ENCODE measurements around the gene GZMB. TPM values are rescaled to one million over a fixed set of nuclear protein-coding genes. Genes with fewer than 3 reads are reported as not detected.

Gene GZMB
- total RNA-seq, 1 donor from 2014 or later = not detected

DNA sequence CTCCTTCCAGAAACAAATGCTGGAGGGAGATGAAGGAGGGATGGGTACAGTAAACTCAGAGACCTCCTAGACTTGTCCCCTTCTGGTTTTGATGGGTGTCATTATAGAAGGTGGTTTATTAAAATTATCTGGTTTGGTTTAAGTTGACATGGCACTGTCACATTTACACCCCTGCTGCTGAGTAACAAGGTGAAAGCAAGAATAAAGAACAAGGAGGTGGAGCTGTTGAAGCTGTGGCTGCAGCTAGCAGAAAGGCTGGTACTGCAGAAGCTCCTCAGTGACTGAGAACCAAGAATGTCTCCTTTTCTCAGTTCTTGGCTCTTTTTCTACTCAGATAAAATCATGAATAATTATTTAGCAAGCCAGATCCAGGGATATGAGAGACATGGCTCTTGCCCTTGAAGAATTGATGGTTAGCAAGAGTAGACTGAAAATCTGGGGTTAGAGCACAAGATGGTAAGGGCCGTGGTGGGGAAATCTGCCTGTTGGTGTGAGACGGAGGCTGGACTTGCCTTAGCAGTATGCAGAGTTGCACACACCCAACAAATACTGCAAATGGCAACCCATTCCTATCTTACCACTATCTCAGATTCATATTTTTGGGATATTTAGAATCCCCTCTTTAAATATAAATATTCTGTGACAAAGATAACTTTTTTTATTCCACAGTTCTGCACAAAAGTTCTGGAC lies 24.2 kb downstream of the GZMB start, which contains the start of gene GZMH:
TSS of gene GZMH (minus strand) at position 31 of the 690 bp plus-strand sequence. CDS start 72 bp downstream, outside the sequence.
- Histone ChIP-seq H4K20me1 (ENCODE audit: insufficient read depth, low read length) (no peaks in the 10 kb centered on the region), H3K27ac (ENCODE audit: low read depth, low read length) (no peak within 1 kb of the TSS), H3K9ac (ENCODE audit: low read length) (no peak within 1 kb of the TSS), H2AFZ (ENCODE audit: low read depth, low read length) (no peak within 1 kb of the TSS), H3K79me2 (ENCODE audit: insufficient read depth, low read length) (no peaks in the 10 kb centered on the region), H3K27me3 (ENCODE audit: insufficient read depth, low read length) (no peaks in the 10 kb centered on the region), H3K4me1 (ENCODE audit: insufficient read depth, low read length) (no peaks in the 10 kb centered on the region), H3K4me3 (ENCODE audit: insufficient read depth, low read depth, low read length) (no peak within 1 kb of the TSS), H3K9me3 (ENCODE audit: insufficient read depth, low read depth, low read length) (peaks cover 7% of the 10 kb centered on the region), H3K4me2 (ENCODE audit: low read length) (no peak within 1 kb of the TSS), H3K36me3 (ENCODE audit: insufficient read depth, low read length) (no peaks in the 10 kb centered on the region)
- TF ChIP-seq EZH2 (IDR thresholded peaks at IDR 0.05; ENCODE audit: insufficient read depth, low read length) = no peak
- no peak for TF ChIP-seq CTCF (IDR thresholded peaks at IDR 0.05; ENCODE audit: insufficient read depth, low read depth, low read length)
- Mint-ChIP-seq H3K36me3 (ENCODE audit: low read depth, unreplicated experiment) (no peaks in the 10 kb centered on the region), H3K27ac (ENCODE audit: unreplicated experiment) (no peak within 1 kb of the TSS), H3K4me3 (ENCODE audit: unreplicated experiment) (no peak within 1 kb of the TSS), H3K9me3 (ENCODE audit: unreplicated experiment) (no peaks in the 10 kb centered on the region), H3K4me1 (ENCODE audit: low read depth, unreplicated experiment) (no peaks in the 10 kb centered on the region), H3K27me3 (ENCODE audit: low read depth, unreplicated experiment) (peaks cover 32% of the 10 kb centered on the region)
- FAIRE-seq (no peak), DNase-seq (ENCODE audit: low read depth) (no peak)

GRCh38 chr14:24607635-24608514 lies 26.1 kb downstream of the GZMB start:
- DNase-seq (ENCODE audit: low read depth) = no peak
- no peak for FAIRE-seq
- no peak overlapping the region for H3K27ac ChIP-seq (ENCODE audit: low read depth, low read length)
- TF ChIP-seq EZH2 (IDR thresholded peaks at IDR 0.05; ENCODE audit: insufficient read depth, low read length) = no peak
- Mint-ChIP-seq H3K27me3 (ENCODE audit: low read depth, unreplicated experiment) (peaks cover 29% of the 10 kb centered on the region), H3K4me1 (ENCODE audit: low read depth, unreplicated experiment) (no peaks in the 10 kb centered on the region), H3K27ac (ENCODE audit: unreplicated experiment) (no peak overlapping the region), H3K4me3 (ENCODE audit: unreplicated experiment) (no peak overlapping the region), H3K9me3 (ENCODE audit: unreplicated experiment) (no peaks in the 10 kb centered on the region), H3K36me3 (ENCODE audit: low read depth, unreplicated experiment) (no peaks in the 10 kb centered on the region)
- no peak overlapping the region for H3K4me3 ChIP-seq (ENCODE audit: insufficient read depth, low read depth, low read length)
- H4K20me1 ChIP-seq (ENCODE audit: insufficient read depth, low read length) = no peaks in the 10 kb centered on the region
- H3K4me1 ChIP-seq (ENCODE audit: insufficient read depth, low read length) = no peaks in the 10 kb centered on the region
- H3K4me2 ChIP-seq (ENCODE audit: low read length) = no peak overlapping the region
- no peaks in the 10 kb centered on the region for H3K27me3 ChIP-seq (ENCODE audit: insufficient read depth, low read length)
- no peak overlapping the region for H3K9ac ChIP-seq (ENCODE audit: low read length)
- peaks cover 5% of the 10 kb centered on the region for H3K9me3 ChIP-seq (ENCODE audit: insufficient read depth, low read depth, low read length)
- H2AFZ ChIP-seq (ENCODE audit: low read depth, low read length) = no peak overlapping the region
- no peaks in the 10 kb centered on the region for H3K36me3 ChIP-seq (ENCODE audit: insufficient read depth, low read length)
- H3K79me2 ChIP-seq (ENCODE audit: insufficient read depth, low read length) = no peaks in the 10 kb centered on the region

DNA sequence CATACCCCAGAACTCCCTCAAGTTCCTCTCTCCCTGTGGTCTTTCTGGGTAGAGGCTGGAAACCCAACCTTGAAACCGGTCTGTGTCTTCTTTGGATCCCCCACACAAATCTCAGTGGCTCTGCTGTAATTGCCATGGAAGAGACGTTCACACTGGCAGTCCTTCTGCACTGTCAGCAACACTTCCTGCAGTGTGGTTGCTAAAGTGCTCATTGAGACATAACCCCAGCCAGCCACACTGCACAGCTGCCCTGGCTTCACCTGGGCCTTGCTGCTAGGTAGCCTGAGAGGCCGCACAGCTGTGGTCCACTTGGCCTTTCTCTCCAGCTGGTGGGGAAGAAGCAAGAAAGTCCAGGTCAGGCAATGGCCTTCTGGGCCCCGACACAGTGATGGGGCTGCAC lies 26.9 kb downstream of the GZMB start:
- FAIRE-seq (no peak), DNase-seq (ENCODE audit: low read depth) (no peak)
- Mint-ChIP-seq H3K4me1 (ENCODE audit: low read depth, unreplicated experiment) (no peaks in the 10 kb centered on the region), H3K4me3 (ENCODE audit: unreplicated experiment) (no peak overlapping the region), H3K27me3 (ENCODE audit: low read depth, unreplicated experiment) (peaks cover 29% of the 10 kb centered on the region), H3K9me3 (ENCODE audit: unreplicated experiment) (no peaks in the 10 kb centered on the region), H3K27ac (ENCODE audit: unreplicated experiment) (no peak overlapping the region), H3K36me3 (ENCODE audit: low read depth, unreplicated experiment) (no peaks in the 10 kb centered on the region)
- H2AFZ ChIP-seq (ENCODE audit: low read depth, low read length) = no peak overlapping the region
- no peaks in the 10 kb centered on the region for H4K20me1 ChIP-seq (ENCODE audit: insufficient read depth, low read length)
- no peaks in the 10 kb centered on the region for H3K27me3 ChIP-seq (ENCODE audit: insufficient read depth, low read length)
- H3K4me3 ChIP-seq (ENCODE audit: insufficient read depth, low read depth, low read length) = no peak overlapping the region
- no peak overlapping the region for H3K9ac ChIP-seq (ENCODE audit: low read length)
- H3K4me2 ChIP-seq (ENCODE audit: low read length) = no peak overlapping the region
- H3K79me2 ChIP-seq (ENCODE audit: insufficient read depth, low read length) = no peaks in the 10 kb centered on the region
- H3K27ac ChIP-seq (ENCODE audit: low read depth, low read length) = no peak overlapping the region
- no peaks in the 10 kb centered on the region for H3K4me1 ChIP-seq (ENCODE audit: insufficient read depth, low read length)
- H3K9me3 ChIP-seq (ENCODE audit: insufficient read depth, low read depth, low read length) = peaks cover 5% of the 10 kb centered on the region
- no peaks in the 10 kb centered on the region for H3K36me3 ChIP-seq (ENCODE audit: insufficient read depth, low read length)
- TF ChIP-seq CTCF (IDR thresholded peaks at IDR 0.05; ENCODE audit: insufficient read depth, low read depth, low read length) = no peak
- no peak for TF ChIP-seq EZH2 (IDR thresholded peaks at IDR 0.05; ENCODE audit: insufficient read depth, low read length)

Data from astrocyte (in vitro differentiated cells and primary cell).